Measurements from ENCODE around the gene CHMP6.

CHMP6 gene

DNA sequence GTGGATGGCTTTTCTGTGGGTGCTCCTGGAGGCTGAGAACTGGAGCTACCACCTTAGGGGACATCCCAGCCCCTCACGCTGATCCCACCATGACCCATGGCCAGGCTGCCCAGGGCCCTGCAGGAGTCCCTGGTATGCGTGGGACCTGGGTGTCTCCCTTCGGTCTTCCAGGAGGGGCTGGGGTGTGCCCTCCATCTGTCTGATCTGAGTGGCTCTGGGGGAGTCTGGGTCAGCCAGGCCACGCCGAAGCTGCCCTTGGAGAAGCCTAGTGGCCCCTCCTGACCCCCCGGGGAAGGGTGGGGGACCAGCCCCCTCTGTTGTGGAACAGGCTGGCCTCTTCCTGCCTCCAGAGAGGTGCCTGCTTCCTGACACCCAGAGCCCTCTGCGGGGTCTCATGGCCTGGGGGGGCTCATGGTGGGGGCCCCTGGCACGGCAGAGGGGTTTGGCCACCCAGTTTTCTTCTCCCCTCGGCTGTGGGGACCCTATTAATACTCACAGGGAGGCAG, 54.0 kb downstream of the CHMP6 start:
- ATAC-seq = no peak

DNA sequence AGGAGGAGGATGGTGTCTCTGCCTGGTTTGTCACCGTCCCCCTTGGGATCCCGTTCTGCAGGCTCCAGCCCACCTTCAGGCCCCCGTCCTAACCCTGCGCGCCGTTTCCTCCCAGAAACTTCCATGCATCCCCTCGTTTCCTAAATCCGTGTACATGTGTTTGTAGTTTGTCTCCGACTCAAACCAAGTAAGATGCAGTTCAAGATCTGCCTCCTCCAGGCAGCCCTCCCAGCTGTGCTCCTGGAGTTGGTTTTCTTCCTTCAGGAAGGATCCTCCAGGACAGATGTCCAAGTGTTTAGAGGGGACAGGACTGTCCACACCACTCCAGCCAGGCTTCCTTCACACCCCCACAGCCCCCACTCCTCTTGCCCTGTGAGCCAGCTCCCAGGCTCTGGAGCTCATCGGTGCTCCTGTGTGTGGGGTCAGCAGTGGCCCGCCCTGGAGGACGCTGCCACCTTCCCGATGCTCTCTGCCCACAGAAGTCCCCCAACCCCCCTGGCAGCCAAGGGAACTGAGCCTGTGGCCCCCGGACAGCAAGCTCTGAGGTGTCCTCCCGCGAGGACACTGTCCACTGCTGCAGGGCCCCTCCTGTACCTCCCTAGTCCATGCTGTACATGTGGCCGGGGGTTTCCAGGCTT, 54.6 kb downstream of the CHMP6 start:
- no peak for ATAC-seq

DNA sequence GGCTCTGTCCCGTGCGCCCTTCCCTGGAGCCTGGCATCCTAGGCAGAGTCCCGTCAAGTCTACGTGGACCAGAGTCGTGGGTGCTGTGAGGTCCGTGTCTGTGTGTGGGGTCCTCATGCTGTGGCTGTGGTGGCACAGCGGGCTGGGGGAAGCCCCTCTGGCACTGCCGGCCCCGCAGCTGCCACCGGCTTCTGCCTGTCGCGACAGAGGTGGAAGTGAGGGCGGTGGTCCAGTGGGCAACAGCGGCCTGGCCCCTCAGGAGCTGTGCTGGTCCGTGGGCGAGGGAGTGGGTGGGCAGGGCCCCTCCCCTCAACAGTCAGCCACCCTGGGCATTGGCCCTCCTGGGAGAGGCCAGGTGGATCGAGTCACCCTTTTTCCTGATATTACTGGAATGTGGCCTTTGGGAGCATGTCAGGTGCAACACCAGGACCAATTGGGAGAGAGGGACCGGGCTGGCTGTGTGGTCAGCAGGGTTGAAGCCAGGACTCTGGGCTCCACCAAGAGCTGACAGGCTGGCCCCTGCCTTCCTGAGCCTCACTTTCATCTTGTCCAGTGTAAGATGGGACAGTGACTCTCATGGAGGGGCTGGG, 55.2 kb downstream of the CHMP6 start:
- no peak for ATAC-seq

DNA sequence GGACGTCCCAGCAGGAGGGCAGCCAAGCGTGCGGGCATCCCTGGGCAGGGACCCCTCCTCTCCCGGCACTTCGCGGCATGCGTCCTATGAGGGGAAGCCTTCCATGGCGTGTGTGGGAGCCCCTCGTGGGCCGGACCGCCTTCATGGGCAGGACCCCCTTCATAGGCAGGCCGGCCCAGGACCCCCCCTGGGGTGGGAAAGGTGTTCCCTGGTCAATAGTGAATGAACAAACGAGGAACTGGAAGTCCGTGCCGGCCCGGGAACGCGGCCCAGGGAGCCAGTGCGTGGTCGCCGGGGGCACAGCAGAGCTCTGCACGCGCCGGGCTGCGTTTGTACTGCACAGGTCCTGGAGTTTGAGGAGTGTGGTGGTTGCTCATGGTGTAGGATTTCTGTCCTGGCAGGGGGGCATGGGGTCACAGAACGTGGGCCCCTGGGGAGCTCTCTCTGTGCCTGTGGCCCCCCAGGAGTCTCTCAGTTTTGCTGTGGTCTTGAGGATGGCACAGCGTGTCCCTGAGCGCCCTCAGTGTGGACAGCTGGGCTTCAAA, 57.3 kb downstream of the CHMP6 start:
- peak in 1 of 2 donors; percentile 17 for ATAC-seq

DNA sequence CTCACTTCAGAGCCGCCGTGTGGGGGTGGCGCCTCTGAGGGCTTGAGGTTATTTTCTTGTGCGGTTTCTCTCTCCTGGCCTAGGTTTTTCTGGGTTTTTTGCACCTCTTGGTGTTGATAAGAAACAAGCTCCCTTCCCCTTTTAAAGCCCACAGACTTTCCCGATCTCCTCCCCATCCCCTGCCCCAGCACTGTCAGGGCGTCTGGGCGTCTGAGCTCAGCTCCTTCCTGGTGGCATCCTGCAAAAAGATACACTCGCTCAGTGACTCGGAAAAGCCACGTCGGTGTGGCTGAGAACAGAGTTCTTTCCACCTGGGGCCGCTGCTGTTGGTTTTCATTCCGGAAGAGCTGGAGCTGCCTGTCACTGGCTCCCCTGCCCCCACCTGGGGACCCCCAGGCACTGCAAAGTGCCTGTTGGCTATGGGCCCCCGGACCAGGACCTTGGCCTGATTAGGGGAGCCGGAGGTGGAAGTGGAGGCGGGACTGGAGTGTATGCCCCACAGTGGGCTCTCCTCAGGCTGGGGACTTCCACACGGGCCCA, 57.8 kb downstream of the CHMP6 start:
- peak; percentile 10 to 30 for ATAC-seq

Measured in activated CD4-positive, CD25-positive, alpha-beta regulatory T cell treated with anti-CD3 and anti-CD28 coated beads, Interleukin-2, amount 50 U/mL, for 24 hours (primary cell).